GM12878 (cell line): ENCODE measurements around the gene BCORL1. TPM values are rescaled to one million over a fixed set of nuclear protein-coding genes. Genes with fewer than 3 reads are reported as not detected.

Experiments
- ATF7 ChIP-seq: fragments of 450-650 bp; IDR thresholded peaks from 2 replicates; pipeline ENCODE4 v1.6.1; 2016; ENCODE audit warnings: low read depth, mild to moderate bottlenecking
- CBX3 ChIP-seq: fragments of 200-600 bp; sonication (generic); IDR thresholded peaks from 2 replicates; pipeline ENCODE4 v1.6.1; 2016; ENCODE audit warnings: low read depth, borderline replicate concordance
- HDGF ChIP-seq: fragments of 450-650 bp; IDR thresholded peaks from 2 replicates; pipeline ENCODE4 v1.6.1; 2016; ENCODE audit warnings: antibody characterized with exemption
- JUNB ChIP-seq: IDR thresholded peaks from 2 replicates; pipeline ENCODE4 v1.6.1; 2016; ENCODE audit warnings: antibody characterized with exemption, mild to moderate bottlenecking
- JUND ChIP-seq: IDR thresholded peaks from 2 replicates; pipeline ENCODE4 v1.6.1; 2012; ENCODE audit warnings: low read depth, mild to moderate bottlenecking, low read length, improper control_type of control experiment, moderate library complexity
- MEF2A ChIP-seq: IDR thresholded peaks from 2 replicates; pipeline ENCODE4 v1.6.1; 2011; ENCODE audit warnings: low read depth, mild to moderate bottlenecking, low read length, moderate library complexity; ENCODE audit not compliant: insufficient read depth
- MEF2B ChIP-seq: fragments of 450-650 bp; IDR thresholded peaks from 2 replicates; pipeline ENCODE4 v1.6.1; 2018; ENCODE audit warnings: mild to moderate bottlenecking, moderate library complexity; ENCODE audit not compliant: partially characterized antibody, poor library complexity, severe bottlenecking
- POLR2A ChIP-seq: IDR thresholded peaks from 2 replicates; pipeline ENCODE4 v1.6.1; 2011; ENCODE audit warnings: low read depth, mild to moderate bottlenecking, low read length
- POLR2AphosphoS2 ChIP-seq: IDR thresholded peaks from 2 replicates; pipeline ENCODE4 v1.6.1; 2011; ENCODE audit warnings: low read depth, mild to moderate bottlenecking, low read length, improper control_type of control experiment, moderate library complexity
- RAD21 ChIP-seq: IDR thresholded peaks from 2 replicates; pipeline ENCODE4 v1.6.1; 2011; ENCODE audit warnings: mild to moderate bottlenecking, low read depth, low read length, moderate library complexity; ENCODE audit not compliant: insufficient read depth
- RAD51 ChIP-seq: fragments of 450-650 bp; IDR thresholded peaks from 2 replicates; pipeline ENCODE4 v1.6.1; 2016; ENCODE audit warnings: moderate library complexity, mild to moderate bottlenecking, inconsistent platforms
- RUNX3 ChIP-seq: IDR thresholded peaks from 2 replicates; pipeline ENCODE4 v1.6.1; 2012; ENCODE audit warnings: low read length, inconsistent platforms
- SIX5 ChIP-seq: IDR thresholded peaks from 2 replicates; pipeline ENCODE4 v1.6.1; 2011; ENCODE audit warnings: mild to moderate bottlenecking, low read depth, low read length, moderate library complexity; ENCODE audit not compliant: severe bottlenecking
- TCF3 ChIP-seq: IDR thresholded peaks from 2 replicates; pipeline ENCODE4 v1.6.1; 2012; ENCODE audit warnings: low read depth, mild to moderate bottlenecking, low read length, borderline replicate concordance; ENCODE audit not compliant: insufficient read depth
- ZNF384 ChIP-seq: IDR thresholded peaks from 2 replicates; pipeline ENCODE4 v1.6.1; 2012; ENCODE audit warnings: low read depth, mild to moderate bottlenecking, low read length, improper control_type of control experiment, borderline replicate concordance
- ZZZ3 ChIP-seq: IDR thresholded peaks from 2 replicates; pipeline ENCODE4 v1.6.1; 2011; ENCODE audit warnings: low read depth; ENCODE audit not compliant: control insufficient read depth, insufficient read length
- polyA plus RNA-seq, 11 experiments: library from polyadenylated mRNA; depleted of rRNA in 4 of 11; unstranded in 6 of 11; stranded (reverse) in 5 of 11; fragments of >200 nt; fragmentation: Nextera tagmentation in 4 of 11; fragmentation: Illumina TruSeq in 1 of 11; extraction: Ambion mirVana in 4 of 11; extraction: Trizol in 1 of 11; gene quantifications; 1 replicate in 1 of 11; 2 replicates in 10 of 11; pipeline versions ENCODE4 v1.2.1 to v1.2.3, GENCODE V29; 2011 to 2016; ENCODE audit warnings: inconsistent platforms in 2 of 11, missing spikeins in 2 of 11, low read depth in 1 of 11
- total RNA-seq, 4 experiments: library from RNA; depleted of rRNA in 3 of 4; stranded (reverse); fragments of >200 nt in 3 of 4; fragmentation: Illumina TruSeq in 1 of 4; extraction: Trizol in 1 of 4; gene quantifications; 2 replicates each; pipeline versions ENCODE4 v1.2.1 to v1.2.3, GENCODE V29; 2013 to 2021
- TF ChIP-seq, protein P1 (sequence below): fragments of 450-650 bp; IDR thresholded peaks from 2 replicates; pipeline ENCODE4 v1.6.1; 2017; ENCODE audit warnings: mild to moderate bottlenecking, moderate library complexity
- TF ChIP-seq, protein P2 (sequence below): fragments of 450-650 bp; formaldehyde crosslinking; IDR thresholded peaks from 2 replicates; pipeline ENCODE4 v1.4.0; 2022; ENCODE audit warnings: mild to moderate bottlenecking, moderate library complexity
- TF ChIP-seq, protein P3 (sequence below): fragments of 450-650 bp; IDR thresholded peaks from 2 replicates; pipeline ENCODE4 v1.6.1; 2014; ENCODE audit warnings: mild to moderate bottlenecking
- TF ChIP-seq, protein P4 (sequence below): IDR thresholded peaks from 2 replicates; pipeline ENCODE4 v1.6.1; 2011; ENCODE audit warnings: borderline replicate concordance, low read depth, mild to moderate bottlenecking, moderate library complexity, mixed read lengths, low read length; ENCODE audit not compliant: insufficient read depth; ENCODE audit errors: extremely low read length

Gene BCORL1
- total and polyA plus RNA-seq, 10 of the 15 experiments (the other 5 are each of a cell fraction or from before 2014, with no cell fraction given): 0.16 to 7.2 (median 0.94) TPM

DNA sequence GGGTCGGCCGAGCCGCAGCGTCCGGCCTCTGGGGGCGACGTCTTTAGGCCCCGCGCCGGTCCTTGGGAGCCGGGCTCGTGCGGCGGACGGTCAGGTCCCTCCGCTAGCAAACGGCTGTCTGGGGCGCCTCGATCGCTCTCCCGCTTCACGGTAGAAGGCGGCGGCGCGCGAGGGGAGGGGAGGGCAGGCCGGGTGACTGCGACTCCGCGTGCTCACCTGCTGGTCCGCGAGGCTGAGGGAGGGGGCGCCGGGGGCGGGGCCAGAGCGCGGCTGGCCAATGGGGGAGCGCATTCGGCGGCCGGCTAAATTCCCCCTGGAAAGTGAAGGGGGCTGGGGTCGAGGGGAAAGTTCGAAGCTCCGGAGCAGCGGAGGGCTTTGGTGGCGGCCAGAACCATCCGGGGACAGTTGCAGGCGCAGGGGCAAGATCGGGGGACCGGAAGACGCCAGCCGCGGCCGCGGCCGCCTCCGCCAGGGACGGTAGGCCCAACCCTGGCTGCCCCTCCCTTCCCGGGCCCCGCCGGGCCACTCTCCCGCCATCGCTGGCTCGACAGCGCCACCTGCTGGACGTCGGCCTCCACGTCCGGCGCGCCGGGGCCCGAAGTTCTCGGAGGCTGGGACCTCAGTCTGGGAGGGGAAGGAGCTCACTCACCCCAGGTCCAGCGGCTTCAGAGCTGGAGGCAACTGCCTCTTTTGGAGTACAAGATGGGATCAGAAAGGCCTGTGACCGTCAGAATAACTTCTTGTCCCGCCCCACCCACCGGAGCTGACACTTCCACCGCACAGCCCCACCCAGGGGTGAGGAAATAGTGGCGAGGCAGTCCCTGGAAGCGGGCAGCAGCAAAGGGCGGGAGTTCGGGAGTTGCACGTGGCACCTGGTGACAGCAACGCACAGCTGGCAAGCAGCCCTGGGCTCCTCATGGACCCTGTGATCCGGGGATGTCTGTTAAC, 78.0 kb downstream of the BCORL1 start (continued):
- TF ChIP-seq JUND (no peak), POLR2A (peak; percentile 66), RUNX3 (no peak; the same call in 1 of the 2 replicates), CBX3 (no peak), SIX5 (no peak), RAD21 (peak; percentile 79), MEF2A (no peak), MEF2B (no peak), ZZZ3 (no peak), ATF7 (no peak), POLR2AphosphoS2 (no peak), HDGF (no peak), ZNF384 (no peak), JUNB (no peak), RAD51 (no peak), TCF3 (no peak)
- TF ChIP-seq, protein P1, sequence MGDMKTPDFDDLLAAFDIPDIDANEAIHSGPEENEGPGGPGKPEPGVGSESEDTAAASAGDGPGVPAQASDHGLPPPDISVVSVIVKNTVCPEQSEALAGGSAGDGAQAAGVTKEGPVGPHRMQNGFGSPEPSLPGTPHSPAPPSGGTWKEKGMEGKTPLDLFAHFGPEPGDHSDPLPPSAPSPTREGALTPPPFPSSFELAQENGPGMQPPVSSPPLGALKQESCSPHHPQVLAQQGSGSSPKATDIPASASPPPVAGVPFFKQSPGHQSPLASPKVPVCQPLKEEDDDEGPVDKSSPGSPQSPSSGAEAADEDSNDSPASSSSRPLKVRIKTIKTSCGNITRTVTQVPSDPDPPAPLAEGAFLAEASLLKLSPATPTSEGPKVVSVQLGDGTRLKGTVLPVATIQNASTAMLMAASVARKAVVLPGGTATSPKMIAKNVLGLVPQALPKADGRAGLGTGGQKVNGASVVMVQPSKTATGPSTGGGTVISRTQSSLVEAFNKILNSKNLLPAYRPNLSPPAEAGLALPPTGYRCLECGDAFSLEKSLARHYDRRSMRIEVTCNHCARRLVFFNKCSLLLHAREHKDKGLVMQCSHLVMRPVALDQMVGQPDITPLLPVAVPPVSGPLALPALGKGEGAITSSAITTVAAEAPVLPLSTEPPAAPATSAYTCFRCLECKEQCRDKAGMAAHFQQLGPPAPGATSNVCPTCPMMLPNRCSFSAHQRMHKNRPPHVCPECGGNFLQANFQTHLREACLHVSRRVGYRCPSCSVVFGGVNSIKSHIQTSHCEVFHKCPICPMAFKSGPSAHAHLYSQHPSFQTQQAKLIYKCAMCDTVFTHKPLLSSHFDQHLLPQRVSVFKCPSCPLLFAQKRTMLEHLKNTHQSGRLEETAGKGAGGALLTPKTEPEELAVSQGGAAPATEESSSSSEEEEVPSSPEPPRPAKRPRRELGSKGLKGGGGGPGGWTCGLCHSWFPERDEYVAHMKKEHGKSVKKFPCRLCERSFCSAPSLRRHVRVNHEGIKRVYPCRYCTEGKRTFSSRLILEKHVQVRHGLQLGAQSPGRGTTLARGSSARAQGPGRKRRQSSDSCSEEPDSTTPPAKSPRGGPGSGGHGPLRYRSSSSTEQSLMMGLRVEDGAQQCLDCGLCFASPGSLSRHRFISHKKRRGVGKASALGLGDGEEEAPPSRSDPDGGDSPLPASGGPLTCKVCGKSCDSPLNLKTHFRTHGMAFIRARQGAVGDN: 0 out of 2 replicates have a peak, but pooled peaks have one; percentile 22
- TF ChIP-seq, protein P2, sequence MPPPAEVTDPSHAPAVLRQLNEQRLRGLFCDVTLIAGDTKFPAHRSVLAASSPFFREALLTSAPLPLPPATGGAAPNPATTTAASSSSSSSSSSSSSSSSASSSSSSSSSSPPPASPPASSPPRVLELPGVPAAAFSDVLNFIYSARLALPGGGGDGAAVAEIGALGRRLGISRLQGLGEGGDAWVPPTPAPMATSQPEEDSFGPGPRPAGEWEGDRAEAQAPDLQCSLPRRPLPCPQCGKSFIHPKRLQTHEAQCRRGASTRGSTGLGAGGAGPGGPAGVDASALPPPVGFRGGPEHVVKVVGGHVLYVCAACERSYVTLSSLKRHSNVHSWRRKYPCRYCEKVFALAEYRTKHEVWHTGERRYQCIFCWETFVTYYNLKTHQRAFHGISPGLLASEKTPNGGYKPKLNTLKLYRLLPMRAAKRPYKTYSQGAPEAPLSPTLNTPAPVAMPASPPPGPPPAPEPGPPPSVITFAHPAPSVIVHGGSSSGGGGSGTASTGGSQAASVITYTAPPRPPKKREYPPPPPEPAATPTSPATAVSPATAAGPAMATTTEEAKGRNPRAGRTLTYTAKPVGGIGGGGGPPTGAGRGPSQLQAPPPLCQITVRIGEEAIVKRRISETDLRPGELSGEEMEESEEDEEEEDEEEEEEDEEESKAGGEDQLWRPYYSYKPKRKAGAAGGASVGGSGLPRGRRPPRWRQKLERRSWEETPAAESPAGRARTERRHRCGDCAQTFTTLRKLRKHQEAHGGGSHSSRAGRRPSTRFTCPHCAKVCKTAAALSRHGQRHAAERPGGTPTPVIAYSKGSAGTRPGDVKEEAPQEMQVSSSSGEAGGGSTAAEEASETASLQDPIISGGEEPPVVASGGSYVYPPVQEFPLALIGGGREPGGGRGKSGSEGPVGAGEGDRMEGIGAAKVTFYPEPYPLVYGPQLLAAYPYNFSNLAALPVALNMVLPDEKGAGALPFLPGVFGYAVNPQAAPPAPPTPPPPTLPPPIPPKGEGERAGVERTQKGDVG (CRISPR knock-in tag): no peak
- TF ChIP-seq, protein P3, sequence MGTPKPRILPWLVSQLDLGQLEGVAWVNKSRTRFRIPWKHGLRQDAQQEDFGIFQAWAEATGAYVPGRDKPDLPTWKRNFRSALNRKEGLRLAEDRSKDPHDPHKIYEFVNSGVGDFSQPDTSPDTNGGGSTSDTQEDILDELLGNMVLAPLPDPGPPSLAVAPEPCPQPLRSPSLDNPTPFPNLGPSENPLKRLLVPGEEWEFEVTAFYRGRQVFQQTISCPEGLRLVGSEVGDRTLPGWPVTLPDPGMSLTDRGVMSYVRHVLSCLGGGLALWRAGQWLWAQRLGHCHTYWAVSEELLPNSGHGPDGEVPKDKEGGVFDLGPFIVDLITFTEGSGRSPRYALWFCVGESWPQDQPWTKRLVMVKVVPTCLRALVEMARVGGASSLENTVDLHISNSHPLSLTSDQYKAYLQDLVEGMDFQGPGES: no peak
- TF ChIP-seq, protein P4, sequence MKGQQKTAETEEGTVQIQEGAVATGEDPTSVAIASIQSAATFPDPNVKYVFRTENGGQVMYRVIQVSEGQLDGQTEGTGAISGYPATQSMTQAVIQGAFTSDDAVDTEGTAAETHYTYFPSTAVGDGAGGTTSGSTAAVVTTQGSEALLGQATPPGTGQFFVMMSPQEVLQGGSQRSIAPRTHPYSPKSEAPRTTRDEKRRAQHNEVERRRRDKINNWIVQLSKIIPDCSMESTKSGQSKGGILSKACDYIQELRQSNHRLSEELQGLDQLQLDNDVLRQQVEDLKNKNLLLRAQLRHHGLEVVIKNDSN: no peak
